Gastroesophageal sphincter (tissue), 4 donors: ENCODE results near the gene APOBEC3F. TPM values are rescaled to one million over a fixed set of nuclear protein-coding genes. Genes with fewer than 3 reads are reported as not detected.
"Not testable (repeated sequence)": the region's sequence is repeated elsewhere in the genome, so short reads cannot be mapped to it uniquely, and the experiment has no call there.

ENCODE experiments used
- ATAC-seq: fragments of 150-250 bp; one replicate; pipeline ENCODE4 v1.9.1; 2016; ENCODE audit warnings: mild to moderate bottlenecking, moderate library complexity
- H3K27ac ChIP-seq, 4 donors: fragments of 200-600 bp; sonication (generic) in 3 of 4; 1 replicate in 3 of 4; 2 replicates in 1 of 4; pipeline ENCODE4 v1.5.1; 2016 to 2019
- H3K27me3 ChIP-seq: fragments of 200-600 bp; sonication (generic); one replicate; pipeline ENCODE4 v1.5.1; 2019
- H3K36me3 ChIP-seq, 2 donors: fragments of 200-600 bp; sonication (generic); one replicate each; pipeline ENCODE4 v1.5.1; 2019; ENCODE audit warnings: control low read depth in 1 of 2
- H3K4me1 ChIP-seq, 3 donors: fragments of 200-600 bp; sonication (generic); 1 replicate in 2 of 3; 2 replicates in 1 of 3; pipeline ENCODE4 v1.5.1; 2016 to 2019; ENCODE audit warnings: control low read depth in 2 of 3
- H3K4me3 ChIP-seq, 2 donors: fragments of 200-600 bp; sonication (generic); one replicate each; pipeline ENCODE4 v1.5.1; 2019; ENCODE audit warnings: mild to moderate bottlenecking in 1 of 2, moderate library complexity in 1 of 2
- H3K9me3 ChIP-seq, 3 donors: fragments of 200-600 bp; sonication (generic); one replicate each; pipeline ENCODE4 v1.5.1; 2017 to 2019; ENCODE audit warnings: control low read depth in 2 of 3
- CTCF ChIP-seq, 4 experiments: fragments of 200-600 bp in 2 of 4; fragments of 450-650 bp in 2 of 4; sonication (generic) in 1 of 4; IDR thresholded peaks; one replicate each; pipeline ENCODE4 v1.5.1; 2017 to 2019; ENCODE audit warnings: antibody characterized with exemption in 4 of 4, mild to moderate bottlenecking in 2 of 4, moderate library complexity in 2 of 4
- EP300 ChIP-seq: sonication (generic); formaldehyde crosslinking; IDR thresholded peaks from one replicate; pipeline ENCODE4 v1.6.1; 2017; ENCODE audit warnings: antibody characterized with exemption, mild to moderate bottlenecking
- POLR2A ChIP-seq, 2 donors: fragments of 450-650 bp; IDR thresholded peaks; one replicate each; pipeline ENCODE4 v1.6.1; 2017; ENCODE audit warnings: antibody characterized with exemption in 2 of 2, mild to moderate bottlenecking in 2 of 2, moderate library complexity in 1 of 2
- POLR2AphosphoS5 ChIP-seq: sonication (generic); formaldehyde crosslinking; IDR thresholded peaks from one replicate; pipeline ENCODE4 v1.6.1; 2017; ENCODE audit warnings: antibody characterized with exemption
- WGBS, 2 donors: methylation state at CpG; one replicate each; pipeline ENCODE4 v1.1.5; 2018; ENCODE audit warnings: low coverage in 1 of 2; 5-methylcytosine and 5-hydroxymethylcytosine counted together
- total RNA-seq, 4 donors: library from RNA; depleted of rRNA; stranded (reverse); fragments of >200 nt; gene quantifications; one replicate each; pipeline ENCODE4 v1.1.0, GENCODE V29; 2016

The APOBEC3F gene
- total RNA-seq, 4 donors from 2014 or later = 0.57 to 4.0 (median 1.9) TPM

DNA sequence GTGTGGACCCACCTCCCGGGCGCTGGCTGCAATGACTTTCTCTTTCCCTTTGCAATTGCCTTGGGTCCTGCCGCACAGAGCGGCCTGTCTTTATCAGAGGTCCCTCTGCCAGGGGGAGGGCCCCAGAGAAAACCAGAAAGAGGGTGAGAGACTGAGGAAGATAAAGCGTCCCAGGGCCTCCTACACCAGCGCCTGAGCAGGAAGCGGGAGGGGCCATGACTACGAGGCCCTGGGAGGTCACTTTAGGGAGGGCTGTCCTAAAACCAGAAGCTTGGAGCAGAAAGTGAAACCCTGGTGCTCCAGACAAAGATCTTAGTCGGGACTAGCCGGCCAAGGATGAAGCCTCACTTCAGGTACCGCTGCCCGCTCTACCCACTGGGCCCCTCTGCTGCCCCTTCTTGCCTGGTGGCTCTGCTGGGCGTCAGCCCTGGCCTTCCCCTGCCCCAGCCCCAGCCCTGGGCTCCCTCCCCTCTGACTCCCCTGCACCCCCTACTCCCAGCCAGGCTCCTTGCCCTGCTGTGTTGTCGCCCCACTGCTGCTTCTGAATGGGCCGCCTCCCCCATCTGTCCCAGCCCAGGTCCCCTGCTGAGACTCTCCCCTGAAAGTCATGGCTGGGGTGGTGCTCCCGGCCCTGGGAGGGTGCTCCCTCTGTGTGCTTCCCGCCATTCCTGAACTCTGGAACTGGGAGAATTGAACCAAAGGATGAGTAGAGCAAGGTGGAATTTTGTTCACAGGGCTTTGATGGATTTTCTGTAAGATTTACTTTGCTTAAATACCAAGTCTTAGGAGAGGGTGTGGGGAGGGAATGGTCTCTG, 36.6 kb downstream of the APOBEC3F start, which contains the start of gene APOBEC3G:
APOBEC3G (plus strand) TSS at position 250 of the 815 bp plus-strand sequence; CDS start at position 337, 87 bp downstream.
- 5 to 55% methylated on average over 2 to 9 of the region's 17 CpGs for WGBS, 2 donors
- Histone ChIP-seq H3K27ac (peak within 1 kb of the TSS; percentile 8 to 83 (median 72)), H3K4me3 (peak within 1 kb of the TSS; percentile 28 to 50)

GRCh38 chr22:39077912-39078311, 37.2 kb downstream of the APOBEC3F start:
- Histone ChIP-seq H3K4me1 (peaks cover 0 to 13% (median 4%) of the 10 kb centered on the region in 3 donors), H3K36me3 (peaks cover 0 to 24% of the 10 kb centered on the region in 2 donors), H3K27ac (peak overlapping the region in 1 of 4 donors; percentile 83), H3K4me3 (peak overlapping the region in 1 of 2 donors; percentile 50)
- WGBS, 2 donors = 83 to 87% methylated on average over 3 to 8 of the region's 12 CpGs
- H3K9me3 ChIP-seq, ATAC-seq, H3K27me3 ChIP-seq: not testable (repeated sequence)

More for the DNA sequence above, 36.6 kb downstream of the APOBEC3F start, which contains the start of gene APOBEC3G:
- peak in 1 of 2 donors; percentile 42 for TF ChIP-seq POLR2A (IDR thresholded peaks at IDR 0.05)
- ATAC-seq = peak; percentile 89
- H3K36me3 ChIP-seq = peaks cover 0 to 24% of the 10 kb centered on the region in 2 donors
- H3K9me3 ChIP-seq, H3K27me3 ChIP-seq: not testable (repeated sequence)
- peaks cover 0 to 13% (median 4%) of the 10 kb centered on the region in 3 donors for H3K4me1 ChIP-seq

DNA sequence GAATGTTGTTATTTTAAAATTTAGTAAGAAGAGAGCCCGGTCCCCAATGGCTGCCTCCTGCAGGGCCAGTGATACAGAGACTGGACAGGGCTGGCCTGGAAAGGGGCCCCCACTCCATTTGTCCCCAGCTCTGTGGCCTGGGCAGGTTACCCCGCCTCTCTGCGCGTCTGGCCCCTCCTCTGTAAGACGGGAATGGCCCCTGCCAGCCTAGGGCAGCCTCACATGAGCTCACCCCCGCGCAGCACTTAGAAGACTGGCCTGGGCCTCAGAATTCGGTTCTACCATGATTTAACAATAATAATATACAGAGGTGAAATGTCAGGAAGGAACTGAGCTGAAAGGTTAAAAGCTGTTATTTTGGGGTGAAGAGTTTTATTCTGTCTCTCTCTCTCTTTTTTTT, 37.7 kb downstream of the APOBEC3F start:
- Histone ChIP-seq H3K4me1 (peaks cover 0 to 13% (median 4%) of the 10 kb centered on the region in 3 donors), H3K27me3 (no peaks in the 10 kb centered on the region), H3K36me3 (peaks cover 0 to 24% of the 10 kb centered on the region in 2 donors), H3K4me3 (no peak overlapping the region), H3K27ac (no peak overlapping the region), H3K9me3 (no peaks in the 10 kb centered on the region)
- TF ChIP-seq EP300 (no peak), CTCF (IDR thresholded peaks at IDR 0.05) (no peak), POLR2A (IDR thresholded peaks at IDR 0.05) (no peak)
- no peak for ATAC-seq
- 78% methylated on average over 4 of the region's 8 CpGs; no CpG with 5 or more reads in 1 of the 2 donors for WGBS, 2 donors

DNA sequence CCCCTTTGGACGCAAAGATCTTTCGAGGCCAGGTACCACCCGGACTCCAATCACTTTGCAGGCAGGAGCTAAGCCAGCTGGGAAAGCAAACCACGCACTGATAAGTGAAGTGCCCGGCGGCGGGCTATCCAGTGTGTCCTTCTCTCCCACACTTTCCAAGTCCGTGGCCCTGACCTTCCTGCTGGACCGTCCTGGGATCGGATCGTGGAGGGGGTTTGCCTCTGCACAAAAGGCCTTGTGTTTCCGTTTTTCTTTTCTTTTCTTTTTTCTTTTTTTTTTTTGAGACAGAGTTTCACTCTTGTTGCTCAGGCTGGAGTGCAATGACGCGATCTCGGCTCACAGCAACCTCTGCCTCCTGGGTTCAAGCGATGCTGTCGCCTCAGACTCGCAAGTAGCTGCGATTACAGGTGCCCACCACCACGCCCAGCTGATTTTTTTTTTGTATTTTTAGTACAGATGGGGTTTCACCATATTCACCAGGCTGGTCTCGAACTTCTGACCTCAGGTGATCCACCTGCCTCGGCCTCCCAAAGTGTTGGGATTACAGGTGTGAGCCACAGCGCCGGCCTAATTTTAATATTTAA, 38.5 kb downstream of the APOBEC3F start:
- not testable (repeated sequence) for H3K27me3 ChIP-seq, ATAC-seq, H3K4me3 ChIP-seq, H3K27ac ChIP-seq, H3K9me3 ChIP-seq
- H3K36me3 ChIP-seq = peaks cover 0 to 24% of the 10 kb centered on the region in 2 donors
- 77 to 100% methylated on average over 3 to 8 of the region's 24 CpGs for WGBS, 2 donors
- peaks cover 0 to 13% (median 4%) of the 10 kb centered on the region in 3 donors for H3K4me1 ChIP-seq

DNA sequence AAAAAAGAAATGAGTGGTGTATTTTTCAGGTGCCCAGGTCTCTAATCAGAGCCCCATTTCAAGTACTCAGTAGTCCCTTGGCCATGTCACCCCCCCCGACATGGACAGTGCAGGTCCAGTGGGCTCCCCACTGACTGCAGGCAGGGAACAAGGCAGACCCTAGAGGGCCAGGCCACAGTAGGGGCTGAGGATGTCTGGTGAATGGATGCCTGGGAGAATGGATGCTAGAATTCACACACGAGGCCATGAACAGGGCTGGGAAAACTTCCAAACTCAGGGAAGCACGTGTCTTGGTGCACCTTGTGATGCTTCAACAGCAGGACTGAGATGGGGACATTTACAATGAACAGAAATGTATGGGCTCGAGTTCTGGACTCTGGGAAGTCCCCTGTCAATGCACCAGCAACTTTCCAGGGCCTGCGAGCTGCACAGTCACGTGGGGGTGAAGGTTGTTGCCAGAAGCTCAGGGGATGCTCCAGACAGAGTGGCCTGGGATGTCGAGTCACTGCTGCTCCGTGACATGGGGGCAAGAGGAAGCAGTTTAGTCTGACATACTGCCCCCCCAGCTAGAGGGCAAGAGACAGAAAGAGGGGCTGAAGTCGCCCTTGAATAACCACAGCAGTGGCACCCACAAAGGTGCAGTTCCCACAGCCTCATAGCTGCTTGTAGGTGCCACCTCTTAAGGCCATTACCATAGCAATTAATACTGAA, 39.5 kb downstream of the APOBEC3F start:
- H3K9me3 ChIP-seq = no peaks in the 10 kb centered on the region
- H3K27ac ChIP-seq = no peak overlapping the region
- ATAC-seq = no peak
- peaks cover 0 to 13% (median 4%) of the 10 kb centered on the region in 3 donors for H3K4me1 ChIP-seq
- no peak for TF ChIP-seq POLR2AphosphoS5
- TF ChIP-seq POLR2A (IDR thresholded peaks at IDR 0.05) = no peak
- no peak for TF ChIP-seq EP300
- TF ChIP-seq CTCF (IDR thresholded peaks at IDR 0.05) = no peak
- WGBS, 2 donors = 84 to 85% methylated on average over 4 to 5 of the region's 9 CpGs
- H3K27me3 ChIP-seq = no peaks in the 10 kb centered on the region
- H3K36me3 ChIP-seq = peaks cover 0 to 24% of the 10 kb centered on the region in 2 donors
- H3K4me3 ChIP-seq = no peak overlapping the region

GRCh38 chr22:39081016-39081415, 40.4 kb downstream of the APOBEC3F start:
- peaks cover 0 to 24% of the 10 kb centered on the region in 2 donors for H3K36me3 ChIP-seq
- H3K27me3 ChIP-seq = no peaks in the 10 kb centered on the region
- H3K27ac ChIP-seq = no peak overlapping the region
- TF ChIP-seq POLR2A (IDR thresholded peaks at IDR 0.05) (no peak), CTCF (IDR thresholded peaks at IDR 0.05) (no peak), EP300 (no peak), POLR2AphosphoS5 (no peak)
- peaks cover 0 to 13% (median 4%) of the 10 kb centered on the region in 3 donors for H3K4me1 ChIP-seq
- no peak for ATAC-seq
- no peaks in the 10 kb centered on the region for H3K9me3 ChIP-seq
- no peak overlapping the region for H3K4me3 ChIP-seq
- WGBS, 2 donors = 84% methylated on average over 5 of the region's 12 CpGs; no CpG with 5 or more reads in 1 of the 2 donors
